ENCODE data around the gene ZNF362.

DNA sequence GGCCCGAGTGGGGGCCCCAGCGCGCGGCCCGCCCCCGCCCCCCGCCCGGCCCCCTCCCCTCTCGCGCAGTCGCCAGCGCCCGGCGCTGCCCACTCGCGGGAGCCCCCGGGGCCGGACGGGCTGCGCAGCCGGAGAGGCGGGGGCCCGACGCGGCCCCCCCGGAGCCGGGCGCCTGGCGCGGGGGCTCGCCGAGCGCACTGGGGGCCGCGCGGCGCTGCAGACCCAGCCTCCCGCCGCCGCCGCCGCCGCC lies 146 bp upstream of the ZNF362 start:
- no peak for TF ChIP-seq GABPA (IDR thresholded peaks at IDR 0.05; ENCODE audit: low read depth)
- TF ChIP-seq, protein P1, sequence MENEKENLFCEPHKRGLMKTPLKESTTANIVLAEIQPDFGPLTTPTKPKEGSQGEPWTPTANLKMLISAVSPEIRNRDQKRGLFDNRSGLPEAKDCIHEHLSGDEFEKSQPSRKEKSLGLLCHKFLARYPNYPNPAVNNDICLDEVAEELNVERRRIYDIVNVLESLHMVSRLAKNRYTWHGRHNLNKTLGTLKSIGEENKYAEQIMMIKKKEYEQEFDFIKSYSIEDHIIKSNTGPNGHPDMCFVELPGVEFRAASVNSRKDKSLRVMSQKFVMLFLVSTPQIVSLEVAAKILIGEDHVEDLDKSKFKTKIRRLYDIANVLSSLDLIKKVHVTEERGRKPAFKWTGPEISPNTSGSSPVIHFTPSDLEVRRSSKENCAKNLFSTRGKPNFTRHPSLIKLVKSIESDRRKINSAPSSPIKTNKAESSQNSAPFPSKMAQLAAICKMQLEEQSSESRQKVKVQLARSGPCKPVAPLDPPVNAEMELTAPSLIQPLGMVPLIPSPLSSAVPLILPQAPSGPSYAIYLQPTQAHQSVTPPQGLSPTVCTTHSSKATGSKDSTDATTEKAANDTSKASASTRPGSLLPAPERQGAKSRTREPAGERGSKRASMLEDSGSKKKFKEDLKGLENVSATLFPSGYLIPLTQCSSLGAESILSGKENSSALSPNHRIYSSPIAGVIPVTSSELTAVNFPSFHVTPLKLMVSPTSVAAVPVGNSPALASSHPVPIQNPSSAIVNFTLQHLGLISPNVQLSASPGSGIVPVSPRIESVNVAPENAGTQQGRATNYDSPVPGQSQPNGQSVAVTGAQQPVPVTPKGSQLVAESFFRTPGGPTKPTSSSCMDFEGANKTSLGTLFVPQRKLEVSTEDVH (IDR thresholded peaks at IDR 0.05; ENCODE audit: low read depth, partially characterized antibody), result no peak
- TF ChIP-seq, protein P2, sequence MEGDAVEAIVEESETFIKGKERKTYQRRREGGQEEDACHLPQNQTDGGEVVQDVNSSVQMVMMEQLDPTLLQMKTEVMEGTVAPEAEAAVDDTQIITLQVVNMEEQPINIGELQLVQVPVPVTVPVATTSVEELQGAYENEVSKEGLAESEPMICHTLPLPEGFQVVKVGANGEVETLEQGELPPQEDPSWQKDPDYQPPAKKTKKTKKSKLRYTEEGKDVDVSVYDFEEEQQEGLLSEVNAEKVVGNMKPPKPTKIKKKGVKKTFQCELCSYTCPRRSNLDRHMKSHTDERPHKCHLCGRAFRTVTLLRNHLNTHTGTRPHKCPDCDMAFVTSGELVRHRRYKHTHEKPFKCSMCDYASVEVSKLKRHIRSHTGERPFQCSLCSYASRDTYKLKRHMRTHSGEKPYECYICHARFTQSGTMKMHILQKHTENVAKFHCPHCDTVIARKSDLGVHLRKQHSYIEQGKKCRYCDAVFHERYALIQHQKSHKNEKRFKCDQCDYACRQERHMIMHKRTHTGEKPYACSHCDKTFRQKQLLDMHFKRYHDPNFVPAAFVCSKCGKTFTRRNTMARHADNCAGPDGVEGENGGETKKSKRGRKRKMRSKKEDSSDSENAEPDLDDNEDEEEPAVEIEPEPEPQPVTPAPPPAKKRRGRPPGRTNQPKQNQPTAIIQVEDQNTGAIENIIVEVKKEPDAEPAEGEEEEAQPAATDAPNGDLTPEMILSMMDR (IDR thresholded peaks at IDR 0.05 in 2 of 3, conservative IDR thresholded peaks at IDR 0.05 in 1 of 3; ENCODE audit: control insufficient read depth in 2 of 3, extremely low read depth in 1 of 3, insufficient read depth in 1 of 3, low read depth in 3 of 3, low read length in 3 of 3), result no peak
- TF ChIP-seq, protein P3, sequence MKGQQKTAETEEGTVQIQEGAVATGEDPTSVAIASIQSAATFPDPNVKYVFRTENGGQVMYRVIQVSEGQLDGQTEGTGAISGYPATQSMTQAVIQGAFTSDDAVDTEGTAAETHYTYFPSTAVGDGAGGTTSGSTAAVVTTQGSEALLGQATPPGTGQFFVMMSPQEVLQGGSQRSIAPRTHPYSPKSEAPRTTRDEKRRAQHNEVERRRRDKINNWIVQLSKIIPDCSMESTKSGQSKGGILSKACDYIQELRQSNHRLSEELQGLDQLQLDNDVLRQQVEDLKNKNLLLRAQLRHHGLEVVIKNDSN (IDR thresholded peaks at IDR 0.05; ENCODE audit: borderline replicate concordance, extremely low read length, insufficient read depth, low read depth, low read length), result no peak
- TF ChIP-seq, protein P4, sequence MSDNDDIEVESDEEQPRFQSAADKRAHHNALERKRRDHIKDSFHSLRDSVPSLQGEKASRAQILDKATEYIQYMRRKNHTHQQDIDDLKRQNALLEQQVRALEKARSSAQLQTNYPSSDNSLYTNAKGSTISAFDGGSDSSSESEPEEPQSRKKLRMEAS (IDR thresholded peaks at IDR 0.05; ENCODE audit: low read depth, low read length), result no peak
- no peak for TF ChIP-seq BACH1 (IDR thresholded peaks at IDR 0.05; ENCODE audit: borderline replicate concordance)
- no peak for TF ChIP-seq FOS (IDR thresholded peaks at IDR 0.05; ENCODE audit: borderline replicate concordance, extremely low read depth, insufficient read length)
- no peak for TF ChIP-seq RCOR1 (conservative IDR thresholded peaks at IDR 0.05; ENCODE audit: low read depth, low read length)
- no peak for TF ChIP-seq ZNF24 (IDR thresholded peaks at IDR 0.05)
- no peak for TF ChIP-seq MEF2B (IDR thresholded peaks at IDR 0.05; ENCODE audit: partially characterized antibody, poor library complexity, severe bottlenecking)
- no peak for TF ChIP-seq JUNB (IDR thresholded peaks at IDR 0.05)

Data from GM12878 (cell line).